ENCODE measurements around the gene UNC5B.

GRCh38 chr10:71258046-71258445 is 45.7 kb downstream of the UNC5B start:
- TF ChIP-seq CTCF (conservative IDR thresholded peaks at IDR 0.05 in 1 of 2, IDR thresholded peaks at IDR 0.05 in 1 of 2; ENCODE audit: low read depth in 1 of 2, low read length in 2 of 2): no peak
- no peak for TF ChIP-seq EZH2 (IDR thresholded peaks at IDR 0.05; ENCODE audit: low read length, missing control alignments)

Measured in fibroblast of lung (primary cell).